GM21619 (cell line): Measurements from ENCODE around the gene STARD3NL.

Experiments used
- ATAC-seq: cut with Tn5 transposase; IDR thresholded peaks from one replicate; pipeline ENCODE4 v1.9.1; 2021; ENCODE audit not compliant: unreplicated experiment

Gene STARD3NL

GRCh38 chr7:38182450-38182849 lies 4.4 kb downstream of the STARD3NL start:
- no peak for ATAC-seq

- ATAC-seq = no peak
These were observed 7.6 kb downstream of the STARD3NL start for GRCh38 chr7:38185395-38186307.

DNA sequence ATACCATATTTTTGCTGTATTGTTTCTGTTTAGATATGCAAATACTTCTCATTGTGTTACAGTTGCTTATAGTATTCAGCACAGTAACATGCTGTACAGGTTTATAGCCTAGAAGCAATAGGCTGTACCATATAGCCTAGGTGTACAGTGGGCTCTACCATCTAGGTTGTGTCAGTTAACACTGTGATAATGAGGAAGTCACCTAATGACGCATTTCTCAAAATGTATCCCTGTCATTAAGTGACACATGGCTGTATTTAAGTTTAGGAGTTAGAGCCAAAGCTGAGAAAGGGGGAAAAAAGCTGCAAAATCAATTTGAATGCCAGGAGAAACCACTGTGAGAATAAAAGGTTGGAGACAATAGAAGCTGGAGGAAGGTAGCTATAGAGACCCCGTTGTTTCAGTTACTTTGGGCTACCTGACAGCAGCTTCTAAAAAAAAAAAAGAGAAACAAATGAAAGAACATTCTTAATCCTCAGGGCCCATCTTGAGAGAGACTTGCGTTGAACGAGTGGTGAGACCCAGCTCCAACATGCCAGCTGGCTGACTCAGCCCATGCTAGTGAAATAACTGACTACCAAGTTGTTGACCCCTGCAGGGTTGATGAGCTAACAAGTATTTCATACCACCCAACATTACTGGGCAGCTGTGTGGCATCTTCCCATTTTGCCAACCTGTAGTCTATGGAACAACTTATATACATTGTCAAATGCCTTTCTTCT lies 8.7 kb downstream of the STARD3NL start:
- no peak for ATAC-seq

GRCh38 chr7:38187794-38188440 lies 9.9 kb downstream of the STARD3NL start:
- ATAC-seq = peak; percentile 95

DNA sequence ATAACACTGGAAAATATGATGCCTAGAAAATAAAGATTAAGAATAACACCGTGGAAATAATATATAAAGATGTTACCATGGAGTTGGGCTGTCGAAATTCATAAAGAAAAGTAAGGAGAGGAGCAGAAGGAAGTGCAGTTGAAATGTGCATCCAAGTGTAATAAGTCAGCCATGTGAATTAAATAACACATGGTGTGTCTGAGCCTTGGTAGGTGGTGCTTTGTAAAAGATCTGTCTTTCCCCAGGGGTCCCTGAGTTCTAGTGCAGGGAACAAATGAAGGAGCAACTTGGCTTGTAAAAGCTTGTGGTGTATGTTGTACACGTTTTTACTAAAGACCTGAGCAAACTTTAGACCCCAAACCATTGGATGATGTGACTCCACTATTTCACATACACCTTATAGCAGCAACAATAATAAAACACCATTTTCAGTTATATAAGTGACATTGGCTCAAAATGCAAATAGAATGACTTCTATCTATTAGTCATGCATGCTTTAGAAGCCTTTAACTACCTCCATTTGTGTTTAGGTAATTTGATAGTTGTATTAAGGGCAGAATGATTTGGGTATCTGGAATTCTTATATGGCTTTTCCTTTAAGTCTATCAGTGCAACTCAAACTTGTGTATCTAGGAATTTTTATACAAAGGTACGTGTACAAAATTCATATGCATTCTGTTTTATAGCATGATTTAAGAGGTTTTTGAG lies 11.3 kb downstream of the STARD3NL start:
- ATAC-seq = no peak

- ATAC-seq = no peak
These were observed 12.0 kb downstream of the STARD3NL start for GRCh38 chr7:38190011-38190410.

DNA sequence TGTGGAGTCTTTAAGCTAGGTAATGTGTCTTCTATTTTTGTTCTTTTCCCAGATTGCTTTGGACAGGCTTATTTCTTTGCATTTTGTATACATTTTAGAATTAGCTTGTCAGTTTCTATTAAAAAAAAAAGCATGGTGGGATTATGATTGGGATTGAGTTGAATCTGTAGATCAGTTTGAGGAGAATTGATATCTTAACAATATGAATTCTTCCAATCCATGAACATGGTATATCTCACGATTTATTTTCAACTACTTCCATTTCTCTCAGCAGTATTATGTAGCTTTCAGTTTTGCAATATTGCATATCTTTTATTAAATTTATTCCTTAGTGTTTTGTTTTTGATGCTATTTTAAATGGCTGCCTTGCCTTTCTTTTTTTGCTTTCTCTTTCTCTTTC lies 13.7 kb downstream of the STARD3NL start:
- no peak for ATAC-seq

GRCh38 chr7:38192327-38192726 lies 14.3 kb downstream of the STARD3NL start:
- no peak for ATAC-seq

DNA sequence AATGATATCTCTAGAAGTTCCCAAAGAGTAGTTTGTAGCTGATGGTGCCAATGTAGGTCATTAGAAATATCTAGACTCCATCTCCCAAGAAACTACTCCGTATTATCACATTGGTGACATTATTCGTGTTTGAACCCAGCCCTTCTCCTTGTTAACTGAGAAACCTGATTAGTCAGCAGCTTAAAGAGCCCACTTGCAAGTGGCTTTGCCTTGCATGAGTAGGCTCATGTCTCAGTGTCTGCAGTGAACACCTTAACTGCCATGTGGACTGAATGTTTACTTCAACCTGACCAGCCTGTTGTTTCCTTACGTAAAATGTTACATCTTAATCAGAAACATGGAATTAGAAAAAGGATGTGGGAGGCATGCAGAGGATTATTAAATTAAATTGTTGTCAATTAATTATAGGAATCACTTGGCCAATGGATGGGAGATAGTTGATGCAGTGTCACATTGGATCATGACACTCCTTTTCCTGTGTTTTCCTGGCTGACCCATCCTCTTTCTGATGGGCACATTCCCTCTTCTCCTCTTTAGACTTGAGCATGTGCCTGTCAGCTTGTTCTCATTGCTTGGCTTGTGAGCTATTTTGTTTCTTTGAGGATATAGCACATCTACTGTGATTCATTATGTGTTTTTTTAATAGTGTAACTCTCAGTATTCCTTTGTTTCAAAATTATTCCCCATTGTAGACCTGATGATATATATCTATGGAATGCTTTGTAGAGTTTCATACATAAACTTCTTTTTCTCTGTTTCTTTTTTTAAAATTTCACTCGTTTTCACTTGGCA lies 18.0 kb downstream of the STARD3NL start:
- no peak for ATAC-seq

GRCh38 chr7:38198366-38198765 lies 20.3 kb downstream of the STARD3NL start:
- ATAC-seq = no peak

DNA sequence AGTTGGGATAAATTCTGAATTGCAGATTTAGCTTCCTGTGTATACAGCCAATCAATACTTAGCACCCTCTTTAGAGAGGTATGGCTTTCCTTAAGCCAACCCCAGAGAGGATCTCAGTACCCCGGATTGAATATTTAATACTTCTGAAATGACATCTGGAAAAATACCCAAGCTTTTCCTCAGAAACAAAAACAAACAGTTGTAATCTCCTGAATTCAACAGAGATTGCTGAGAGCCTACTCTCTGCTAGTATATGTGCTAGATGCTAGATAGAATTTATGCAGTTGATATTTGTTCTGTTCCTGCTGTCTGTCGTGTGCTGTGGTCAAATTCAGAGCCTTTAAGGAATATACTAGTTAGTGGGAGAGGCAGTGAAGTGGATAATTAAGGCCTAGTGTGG lies 21.1 kb downstream of the STARD3NL start:
- no peak for ATAC-seq

- ATAC-seq = no peak
These were observed 21.7 kb downstream of the STARD3NL start for GRCh38 chr7:38199782-38200181.

GRCh38 chr7:38206071-38206470 lies 28.0 kb downstream of the STARD3NL start:
- no peak for ATAC-seq

- ATAC-seq = no peak
These were observed 29.8 kb downstream of the STARD3NL start for GRCh38 chr7:38207843-38208242.

DNA sequence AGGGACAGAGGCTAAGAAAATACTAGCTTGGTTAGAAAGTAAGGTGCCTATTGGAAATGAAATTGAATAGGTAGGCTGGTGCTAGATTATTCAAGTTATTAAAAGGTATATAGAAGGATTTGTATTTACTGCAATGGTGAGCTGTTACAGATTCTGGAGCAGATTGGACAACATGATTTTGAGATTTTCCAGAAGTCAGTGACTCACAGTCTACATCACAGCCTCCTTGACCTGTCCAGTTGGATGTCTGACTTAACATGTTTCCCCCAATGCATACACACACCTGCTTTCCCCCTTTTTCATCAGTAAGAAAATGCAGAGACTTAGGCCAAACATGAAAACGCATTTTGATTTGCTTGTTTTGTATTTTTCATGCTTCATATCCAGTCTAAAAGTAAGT lies 33.4 kb downstream of the STARD3NL start:
- ATAC-seq = no peak

DNA sequence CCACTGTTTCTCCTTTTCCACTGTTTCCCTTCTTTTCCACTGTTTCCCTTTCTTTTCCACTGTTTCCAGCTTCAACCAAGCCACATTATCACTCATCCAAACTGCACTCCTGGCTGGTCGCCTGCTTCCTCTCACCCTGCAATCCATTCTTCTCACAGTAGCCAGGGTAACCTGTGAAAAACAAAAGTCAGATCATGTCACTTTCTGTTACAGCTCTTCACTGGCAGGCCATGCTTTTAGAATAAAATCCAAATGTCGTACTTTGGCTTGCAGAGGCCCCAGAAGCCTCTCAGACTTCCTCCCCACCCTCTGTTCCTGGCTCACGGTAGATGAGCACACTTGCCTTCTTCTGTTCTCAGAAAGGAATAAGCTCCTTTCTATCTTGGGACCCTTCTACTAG lies 33.9 kb downstream of the STARD3NL start:
- no peak for ATAC-seq

GRCh38 chr7:38215115-38215514 lies 37.1 kb downstream of the STARD3NL start:
- ATAC-seq = no peak

- ATAC-seq = peak; percentile 76
These were observed 38.0 kb downstream of the STARD3NL start for GRCh38 chr7:38215735-38216670.

GRCh38 chr7:38217672-38218071 lies 39.6 kb downstream of the STARD3NL start:
- no peak for ATAC-seq
